ENCODE results near the gene BIRC3. TPM values are rescaled to one million over a fixed set of nuclear protein-coding genes. Genes with fewer than 3 reads are reported as not detected.

BIRC3 gene
- polyA plus RNA-seq, 1 donor from 2014 or later: not detected

DNA sequence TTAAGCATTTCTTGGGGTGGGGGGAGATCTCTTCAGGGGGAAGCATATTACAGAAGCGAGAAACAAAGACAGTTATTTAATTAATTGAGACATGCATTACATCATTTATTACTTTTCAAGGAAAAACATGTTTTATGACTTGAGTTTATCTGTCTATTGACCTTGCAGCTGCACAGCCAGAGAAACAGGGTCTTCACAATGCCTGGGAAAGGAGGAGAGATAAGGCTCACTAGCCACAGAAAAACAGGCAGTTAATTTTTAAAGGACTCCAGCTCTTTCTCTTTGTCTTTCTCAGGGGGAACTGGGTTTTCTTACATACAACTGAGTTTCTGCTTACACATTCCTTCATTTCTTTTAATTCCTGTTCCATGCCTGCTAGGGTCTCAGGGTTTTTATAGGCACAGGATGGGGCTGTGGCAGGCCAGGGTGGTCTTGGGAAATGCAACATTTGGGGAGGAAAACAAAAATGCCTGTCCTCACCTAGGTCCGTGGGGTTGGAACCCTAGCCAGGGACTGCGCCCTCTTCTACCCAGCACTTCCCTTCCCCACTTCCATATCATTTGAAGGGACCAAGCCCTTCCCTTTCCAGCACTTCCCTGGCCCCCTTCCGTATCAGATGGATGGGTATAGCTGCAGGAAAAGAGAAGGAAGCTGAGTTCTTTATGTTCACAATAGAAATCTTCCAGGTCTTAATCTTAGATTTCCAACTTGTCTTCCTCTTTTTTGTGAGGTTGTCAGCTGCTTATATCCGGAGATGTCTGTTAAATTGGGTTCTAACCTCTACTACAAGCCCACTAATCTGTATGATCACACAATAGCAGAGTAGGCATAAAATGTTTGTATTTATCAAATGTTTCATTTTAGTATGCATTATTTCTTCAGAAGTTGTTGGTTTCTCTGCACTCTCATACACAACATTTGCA, 68.1 kb downstream of the BIRC3 start:
- H3K9me2 ChIP-seq (ENCODE audit: insufficient read depth, low read length): no peaks in the 10 kb centered on the region
- peaks cover 13% of the 10 kb centered on the region for H3K36me3 ChIP-seq (ENCODE audit: insufficient read depth, low read length)
- H4K20me1 ChIP-seq (ENCODE audit: insufficient read depth): no peaks in the 10 kb centered on the region
- TF ChIP-seq, protein P1, sequence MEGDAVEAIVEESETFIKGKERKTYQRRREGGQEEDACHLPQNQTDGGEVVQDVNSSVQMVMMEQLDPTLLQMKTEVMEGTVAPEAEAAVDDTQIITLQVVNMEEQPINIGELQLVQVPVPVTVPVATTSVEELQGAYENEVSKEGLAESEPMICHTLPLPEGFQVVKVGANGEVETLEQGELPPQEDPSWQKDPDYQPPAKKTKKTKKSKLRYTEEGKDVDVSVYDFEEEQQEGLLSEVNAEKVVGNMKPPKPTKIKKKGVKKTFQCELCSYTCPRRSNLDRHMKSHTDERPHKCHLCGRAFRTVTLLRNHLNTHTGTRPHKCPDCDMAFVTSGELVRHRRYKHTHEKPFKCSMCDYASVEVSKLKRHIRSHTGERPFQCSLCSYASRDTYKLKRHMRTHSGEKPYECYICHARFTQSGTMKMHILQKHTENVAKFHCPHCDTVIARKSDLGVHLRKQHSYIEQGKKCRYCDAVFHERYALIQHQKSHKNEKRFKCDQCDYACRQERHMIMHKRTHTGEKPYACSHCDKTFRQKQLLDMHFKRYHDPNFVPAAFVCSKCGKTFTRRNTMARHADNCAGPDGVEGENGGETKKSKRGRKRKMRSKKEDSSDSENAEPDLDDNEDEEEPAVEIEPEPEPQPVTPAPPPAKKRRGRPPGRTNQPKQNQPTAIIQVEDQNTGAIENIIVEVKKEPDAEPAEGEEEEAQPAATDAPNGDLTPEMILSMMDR (IDR thresholded peaks at IDR 0.05; ENCODE audit: poor library complexity, severe bottlenecking): no peak
- TF ChIP-seq RAD21 (conservative IDR thresholded peaks at IDR 0.05) (no peak), MXI1 (conservative IDR thresholded peaks at IDR 0.05; ENCODE audit: poor library complexity, severe bottlenecking) (no peak), POLR2AphosphoS5 (IDR thresholded peaks at IDR 0.05) (no peak), TAF1 (IDR thresholded peaks at IDR 0.05; ENCODE audit: low read depth) (no peak), SMC3 (conservative IDR thresholded peaks at IDR 0.05; ENCODE audit: poor library complexity) (no peak), EZH2 (IDR thresholded peaks at IDR 0.05; ENCODE audit: borderline replicate concordance, insufficient read depth, low read length, poor library complexity, severe bottlenecking) (no peak), EP300 (conservative IDR thresholded peaks at IDR 0.05; ENCODE audit: poor library complexity, severe bottlenecking) (no peak)
- TF ChIP-seq, protein P2, sequence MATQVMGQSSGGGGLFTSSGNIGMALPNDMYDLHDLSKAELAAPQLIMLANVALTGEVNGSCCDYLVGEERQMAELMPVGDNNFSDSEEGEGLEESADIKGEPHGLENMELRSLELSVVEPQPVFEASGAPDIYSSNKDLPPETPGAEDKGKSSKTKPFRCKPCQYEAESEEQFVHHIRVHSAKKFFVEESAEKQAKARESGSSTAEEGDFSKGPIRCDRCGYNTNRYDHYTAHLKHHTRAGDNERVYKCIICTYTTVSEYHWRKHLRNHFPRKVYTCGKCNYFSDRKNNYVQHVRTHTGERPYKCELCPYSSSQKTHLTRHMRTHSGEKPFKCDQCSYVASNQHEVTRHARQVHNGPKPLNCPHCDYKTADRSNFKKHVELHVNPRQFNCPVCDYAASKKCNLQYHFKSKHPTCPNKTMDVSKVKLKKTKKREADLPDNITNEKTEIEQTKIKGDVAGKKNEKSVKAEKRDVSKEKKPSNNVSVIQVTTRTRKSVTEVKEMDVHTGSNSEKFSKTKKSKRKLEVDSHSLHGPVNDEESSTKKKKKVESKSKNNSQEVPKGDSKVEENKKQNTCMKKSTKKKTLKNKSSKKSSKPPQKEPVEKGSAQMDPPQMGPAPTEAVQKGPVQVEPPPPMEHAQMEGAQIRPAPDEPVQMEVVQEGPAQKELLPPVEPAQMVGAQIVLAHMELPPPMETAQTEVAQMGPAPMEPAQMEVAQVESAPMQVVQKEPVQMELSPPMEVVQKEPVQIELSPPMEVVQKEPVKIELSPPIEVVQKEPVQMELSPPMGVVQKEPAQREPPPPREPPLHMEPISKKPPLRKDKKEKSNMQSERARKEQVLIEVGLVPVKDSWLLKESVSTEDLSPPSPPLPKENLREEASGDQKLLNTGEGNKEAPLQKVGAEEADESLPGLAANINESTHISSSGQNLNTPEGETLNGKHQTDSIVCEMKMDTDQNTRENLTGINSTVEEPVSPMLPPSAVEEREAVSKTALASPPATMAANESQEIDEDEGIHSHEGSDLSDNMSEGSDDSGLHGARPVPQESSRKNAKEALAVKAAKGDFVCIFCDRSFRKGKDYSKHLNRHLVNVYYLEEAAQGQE (IDR thresholded peaks at IDR 0.05; ENCODE audit: borderline replicate concordance): no peak
- no peaks in the 10 kb centered on the region for H3K9me3 ChIP-seq (ENCODE audit: low read length)
- no peak overlapping the region for H3K4me3 ChIP-seq (ENCODE audit: low read length)
- no peaks in the 10 kb centered on the region for H3F3A ChIP-seq (ENCODE audit: insufficient read depth, low read length, poor library complexity, severe bottlenecking)
- H2AFZ ChIP-seq (ENCODE audit: low read depth, low read length): no peak overlapping the region
- no peaks in the 10 kb centered on the region for H3K79me2 ChIP-seq (replicated peaks; ENCODE audit: insufficient read depth, low read length)
- no peak overlapping the region for H3K27ac ChIP-seq (ENCODE audit: low read length)
- no peak overlapping the region for H3K4me2 ChIP-seq (ENCODE audit: low read length)
- H3K9ac ChIP-seq (ENCODE audit: low read length): no peak overlapping the region
- no peaks in the 10 kb centered on the region for H3K27me3 ChIP-seq (ENCODE audit: insufficient read depth, low read depth, low read length)

DNA sequence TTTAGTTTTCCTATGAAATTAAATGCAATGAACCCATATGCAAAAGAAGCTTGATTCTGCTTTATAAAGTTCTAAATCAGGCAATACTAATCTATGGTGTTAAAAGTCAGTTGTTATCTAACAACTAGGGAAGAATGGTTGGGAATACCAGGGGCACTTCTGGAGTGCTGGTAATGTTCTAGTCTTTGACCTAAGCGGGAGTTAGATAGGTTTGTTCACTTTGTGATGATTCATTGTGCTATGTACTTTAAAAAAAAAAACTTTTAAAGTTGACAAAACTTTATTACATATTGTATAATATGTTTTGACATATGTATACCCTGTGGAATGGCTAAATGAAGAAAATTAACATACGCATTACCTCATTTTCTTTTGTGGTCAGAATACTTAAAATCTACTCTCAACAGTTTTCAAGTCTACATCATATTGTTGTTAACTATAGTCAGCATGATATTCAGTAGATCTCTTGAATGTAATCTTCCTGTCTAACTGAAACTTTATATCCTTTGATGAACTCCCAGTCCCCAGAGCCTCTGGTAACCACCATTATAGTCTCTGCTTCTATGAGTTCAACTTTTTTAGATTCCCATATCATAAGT, 69.0 kb downstream of the BIRC3 start:
- H3K9me2 ChIP-seq (ENCODE audit: insufficient read depth, low read length): no peaks in the 10 kb centered on the region
- H3K27ac ChIP-seq (ENCODE audit: low read length): no peak overlapping the region
- H3F3A ChIP-seq (ENCODE audit: insufficient read depth, low read length, poor library complexity, severe bottlenecking): no peaks in the 10 kb centered on the region
- no peaks in the 10 kb centered on the region for H3K79me2 ChIP-seq (replicated peaks; ENCODE audit: insufficient read depth, low read length)
- no peak for TF ChIP-seq SMC3 (conservative IDR thresholded peaks at IDR 0.05; ENCODE audit: poor library complexity)
- no peak for TF ChIP-seq RAD21 (conservative IDR thresholded peaks at IDR 0.05)
- no peak for TF ChIP-seq POLR2AphosphoS5 (IDR thresholded peaks at IDR 0.05)
- TF ChIP-seq, protein P2 (IDR thresholded peaks at IDR 0.05; ENCODE audit: borderline replicate concordance): no peak
- no peak for TF ChIP-seq EP300 (conservative IDR thresholded peaks at IDR 0.05; ENCODE audit: poor library complexity, severe bottlenecking)
- no peak for TF ChIP-seq MXI1 (conservative IDR thresholded peaks at IDR 0.05; ENCODE audit: poor library complexity, severe bottlenecking)
- TF ChIP-seq, protein P1 (IDR thresholded peaks at IDR 0.05; ENCODE audit: poor library complexity, severe bottlenecking): no peak
- TF ChIP-seq EZH2 (IDR thresholded peaks at IDR 0.05; ENCODE audit: borderline replicate concordance, insufficient read depth, low read length, poor library complexity, severe bottlenecking): no peak
- TF ChIP-seq TAF1 (IDR thresholded peaks at IDR 0.05; ENCODE audit: low read depth): no peak
- no peaks in the 10 kb centered on the region for H3K9me3 ChIP-seq (ENCODE audit: low read length)
- H3K27me3 ChIP-seq (ENCODE audit: insufficient read depth, low read depth, low read length): no peaks in the 10 kb centered on the region
- no peak overlapping the region for H3K4me2 ChIP-seq (ENCODE audit: low read length)
- no peak overlapping the region for H3K4me3 ChIP-seq (ENCODE audit: low read length)
- H3K9ac ChIP-seq (ENCODE audit: low read length): no peak overlapping the region
- H3K36me3 ChIP-seq (ENCODE audit: insufficient read depth, low read length): peaks cover 13% of the 10 kb centered on the region
- no peak overlapping the region for H2AFZ ChIP-seq (ENCODE audit: low read depth, low read length)
- H4K20me1 ChIP-seq (ENCODE audit: insufficient read depth): no peaks in the 10 kb centered on the region

Data from neural cell (in vitro differentiated cells).